ENCODE data around the gene PPP2R5E.
"Not testable (repeated sequence)": the region's sequence is repeated elsewhere in the genome, so short reads cannot be mapped to it uniquely, and the experiment has no call there.

Gene PPP2R5E

DNA sequence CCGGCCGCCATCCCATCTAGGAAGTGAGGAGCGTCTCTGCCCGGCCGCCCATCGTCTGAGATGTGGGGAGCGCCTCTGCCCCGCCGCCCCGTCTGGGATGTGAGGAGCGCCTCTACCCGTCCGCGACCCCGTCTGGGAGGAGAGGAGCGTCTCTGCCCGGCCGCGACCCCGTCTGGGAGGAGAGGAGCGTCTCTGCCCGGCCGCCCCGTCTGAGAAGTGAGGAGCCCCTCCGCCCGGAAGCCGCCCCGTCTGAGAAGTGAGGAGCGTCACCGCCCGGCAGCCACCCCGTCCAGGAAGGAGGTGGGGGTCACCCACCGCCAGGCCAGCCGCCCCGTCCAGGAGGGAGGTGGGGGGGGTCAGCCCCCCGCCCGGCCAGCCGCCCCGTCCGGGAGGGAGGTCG is 20.7 kb downstream of the PPP2R5E start:
- DNase-seq (ENCODE audit: low spot score), result not testable (repeated sequence)

DNA sequence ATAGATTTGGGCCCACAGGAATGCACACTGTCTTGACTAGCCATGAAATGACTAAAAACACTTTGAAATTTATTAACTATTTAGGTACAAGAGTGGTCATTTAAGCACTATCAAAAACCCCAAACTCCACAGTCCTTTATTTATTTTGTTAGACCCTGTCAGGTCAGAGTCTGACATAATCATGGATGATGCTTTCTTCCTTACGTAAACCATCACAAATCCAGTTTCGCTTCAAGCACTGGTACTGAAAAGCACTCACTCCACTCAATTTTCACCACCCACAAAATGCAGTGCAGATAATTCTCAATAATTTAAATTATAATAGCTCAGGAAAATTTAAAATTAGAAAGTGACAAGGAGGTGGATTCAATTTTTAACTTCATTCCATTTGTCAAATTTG is 25.8 kb downstream of the PPP2R5E start:
- DNase-seq (ENCODE audit: low spot score), result no peak

DNA sequence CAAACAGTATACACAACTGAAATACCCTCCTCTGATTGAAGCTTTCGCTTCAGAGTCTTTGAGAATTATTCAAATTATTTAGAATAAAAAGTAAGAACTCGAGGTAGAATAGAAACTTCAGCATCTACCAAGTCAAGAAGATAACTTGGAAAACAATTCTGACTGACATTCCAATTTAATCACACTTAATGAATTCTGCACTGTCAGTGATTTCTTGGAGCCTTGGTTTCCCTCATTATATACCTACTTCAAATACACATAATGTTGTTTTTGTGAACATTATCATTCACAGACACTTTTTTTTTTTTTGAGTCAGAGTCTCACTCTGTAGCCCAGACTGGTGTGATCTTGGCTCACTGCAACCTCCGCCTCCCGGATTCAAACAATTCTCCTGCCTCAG is 27.9 kb downstream of the PPP2R5E start:
- no peak for DNase-seq (ENCODE audit: low spot score)

DNA sequence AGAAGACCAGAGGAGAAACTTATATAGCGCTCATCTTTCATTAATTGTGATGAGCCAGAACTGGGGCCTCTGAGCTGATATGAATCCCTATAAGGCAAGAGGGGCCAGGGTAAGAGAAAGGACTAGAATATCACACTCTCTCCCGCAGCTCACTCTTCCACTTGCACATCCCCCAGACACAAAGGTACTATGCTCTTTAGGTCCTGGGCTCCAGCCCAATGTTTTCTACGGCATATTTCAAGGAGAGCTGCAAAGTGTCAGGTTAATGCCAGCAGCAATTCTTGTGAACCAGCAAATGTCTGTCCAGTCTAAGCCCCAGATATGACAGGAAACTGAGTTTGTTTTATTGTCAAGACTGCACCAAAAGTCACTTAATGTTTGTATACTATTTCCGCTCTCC is 29.4 kb downstream of the PPP2R5E start:
- DNase-seq (ENCODE audit: low spot score), result peak; percentile 29

DNA sequence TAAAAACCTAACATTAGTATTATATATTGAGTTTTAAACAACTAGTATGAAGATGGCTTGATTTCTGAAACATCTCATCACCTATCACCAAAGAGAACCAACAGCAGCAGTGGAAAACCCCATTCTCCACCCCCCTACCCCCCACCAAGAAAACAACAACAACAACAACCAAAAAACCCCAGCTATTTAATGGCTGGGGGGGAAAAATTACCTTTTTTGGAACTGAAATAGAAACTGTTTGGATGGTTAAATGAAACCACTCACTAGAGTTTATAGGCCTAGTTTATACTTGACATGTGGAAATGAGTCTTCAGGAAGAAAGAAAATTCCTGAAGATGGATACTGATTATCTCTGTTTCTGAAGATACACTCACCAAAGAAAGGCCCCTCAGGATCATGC is 30.3 kb downstream of the PPP2R5E start:
- DNase-seq (ENCODE audit: low spot score), result no peak

DNA sequence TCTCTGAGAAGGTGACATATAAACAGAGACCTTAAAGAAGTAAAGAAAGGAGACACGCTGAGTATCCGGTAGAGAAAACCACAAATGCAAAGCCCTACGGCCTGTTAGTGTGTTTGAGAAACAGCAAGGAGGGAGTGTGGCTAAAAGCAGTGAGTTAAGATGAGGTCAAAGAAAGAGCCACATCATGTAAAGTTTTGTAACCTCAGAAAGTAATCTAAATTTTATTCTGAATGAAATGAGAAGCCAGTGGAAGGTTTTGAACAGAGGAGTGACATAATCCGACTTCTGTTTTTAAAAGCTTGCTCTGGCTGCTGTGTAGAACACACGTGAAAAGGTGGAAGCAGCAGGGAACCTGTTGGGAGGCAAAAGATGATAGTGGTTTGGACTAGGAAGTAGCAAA is 32.6 kb downstream of the PPP2R5E start:
- DNase-seq (ENCODE audit: low spot score), result no peak

DNA sequence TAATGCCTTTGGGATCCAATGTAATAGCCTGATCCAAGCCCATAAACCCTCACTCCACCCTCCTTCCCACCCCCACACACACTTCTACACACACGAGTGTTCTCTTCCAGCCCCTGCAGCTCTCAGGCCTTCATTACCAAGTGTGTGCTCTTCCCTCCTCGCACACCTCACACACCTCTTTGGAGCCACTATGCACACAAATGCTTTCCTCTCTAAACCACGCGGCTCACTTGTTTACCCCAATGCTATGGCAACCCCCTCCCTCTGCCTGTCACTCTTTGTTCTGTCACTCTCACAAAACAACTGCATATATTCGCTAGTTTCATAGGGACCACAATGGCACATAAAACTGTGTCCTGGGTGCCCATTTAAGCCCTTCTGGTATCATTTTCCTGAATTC is 35.1 kb downstream of the PPP2R5E start:
- no peak for DNase-seq (ENCODE audit: low spot score)

DNA sequence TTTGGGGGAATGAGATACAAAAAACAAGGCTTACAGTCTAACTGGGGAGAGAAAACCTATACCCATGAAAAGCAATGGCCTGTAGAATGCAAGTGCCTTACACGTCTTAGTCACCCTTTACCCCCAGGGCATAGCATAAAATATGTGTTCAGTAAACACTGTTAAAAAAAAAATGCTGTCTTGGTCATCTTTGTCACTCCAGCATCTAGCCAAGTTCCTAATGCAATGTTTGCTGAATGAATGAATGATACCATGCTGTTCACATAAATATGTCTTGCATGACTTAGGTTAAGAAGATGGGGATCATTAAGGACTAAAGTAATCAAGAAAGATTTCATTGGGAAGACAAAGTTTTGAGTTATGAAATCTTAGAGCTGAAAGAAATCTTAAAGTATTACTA is 38.5 kb downstream of the PPP2R5E start:
- DNase-seq (ENCODE audit: low spot score), result no peak

DNA sequence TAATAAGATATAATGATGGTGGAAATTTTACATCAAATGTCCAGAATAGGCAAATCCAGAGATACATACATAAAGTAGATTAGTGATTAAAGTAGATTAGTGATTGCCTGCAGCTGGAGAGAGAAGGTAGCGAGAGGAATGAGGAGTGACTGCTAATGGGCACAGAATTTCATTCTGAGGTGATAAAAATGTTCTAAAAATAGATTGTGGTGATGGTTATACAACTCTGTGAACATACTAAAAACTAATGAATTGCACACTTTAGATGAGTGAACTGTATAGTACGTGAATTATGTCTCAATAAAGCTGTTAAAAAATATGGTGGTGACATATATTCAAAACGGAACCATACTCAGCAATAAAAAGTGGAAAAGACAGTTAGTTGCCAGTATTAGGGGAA is 41.7 kb downstream of the PPP2R5E start:
- no peak for DNase-seq (ENCODE audit: low spot score)

DNA sequence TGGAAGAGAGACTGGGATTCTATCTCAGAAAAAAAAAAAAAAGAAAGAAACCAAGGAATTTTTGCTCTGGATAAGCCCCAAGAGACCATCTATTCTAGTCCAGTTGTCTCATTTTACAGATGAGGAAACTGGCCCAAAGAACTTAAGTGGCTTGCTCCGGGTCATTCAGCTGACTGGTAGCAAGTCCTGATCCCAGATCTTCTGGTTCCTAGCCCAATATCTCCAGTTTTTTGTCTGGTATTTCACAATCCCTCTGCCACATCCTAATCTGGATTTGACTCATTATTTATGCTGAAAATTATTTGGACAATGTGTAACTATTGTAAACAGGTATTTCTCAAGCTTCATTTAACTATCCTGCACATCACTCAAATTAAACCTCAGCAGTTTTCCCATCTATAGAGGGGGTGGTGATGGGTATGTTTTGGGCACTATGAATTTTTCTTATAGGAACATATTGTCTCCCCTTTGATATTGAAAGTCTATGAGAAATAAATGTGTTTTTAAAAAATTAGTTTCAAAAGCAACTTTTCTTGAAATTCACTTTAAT is 43.4 kb downstream of the PPP2R5E start:
- no peak for DNase-seq (ENCODE audit: low spot score)

DNA sequence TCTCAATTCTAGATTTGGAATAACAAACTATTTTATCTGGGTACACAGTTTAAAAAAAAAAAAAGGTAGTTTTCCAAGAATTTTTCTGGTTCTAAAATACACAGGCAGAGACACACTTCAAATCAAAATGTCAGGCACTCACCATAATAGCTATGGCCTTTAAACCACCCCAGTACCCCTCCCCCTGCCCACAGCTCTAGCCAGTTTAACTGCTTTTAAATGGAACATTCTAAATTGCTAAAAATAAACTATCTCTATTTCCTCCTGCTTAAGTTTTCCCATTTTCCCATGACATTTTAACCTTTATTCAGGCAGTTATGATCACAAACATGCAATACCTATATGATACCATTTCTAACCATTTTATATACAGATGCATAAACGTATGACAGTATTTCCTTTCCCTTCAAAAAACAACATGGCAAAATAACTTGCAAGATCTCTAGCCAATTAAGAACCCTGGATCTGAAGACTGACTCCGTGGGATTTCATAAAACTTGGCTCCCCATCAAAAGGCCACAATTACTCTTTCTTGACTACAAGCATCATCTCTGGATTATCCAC is 46.3 kb downstream of the PPP2R5E start:
- no peak for DNase-seq (ENCODE audit: low spot score)

DNA sequence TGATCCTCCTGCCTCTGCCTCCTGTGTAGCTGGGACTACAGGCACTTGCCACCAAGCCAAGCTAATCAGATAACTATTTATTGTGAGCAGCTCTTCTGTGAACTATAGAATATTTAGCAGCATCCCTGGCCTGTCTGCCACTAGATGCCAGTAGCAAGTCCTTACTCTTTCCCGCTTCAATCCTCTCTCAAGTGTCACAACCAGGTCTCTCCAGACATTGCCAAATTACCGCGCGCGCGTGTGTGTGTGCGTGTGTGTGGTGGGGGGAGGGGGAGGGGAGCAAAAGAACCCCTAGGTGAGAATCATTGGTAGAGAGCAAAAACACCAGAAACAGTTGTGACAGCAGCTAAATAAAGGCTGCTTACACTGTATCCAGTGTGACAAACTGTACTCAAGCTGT is 49.9 kb downstream of the PPP2R5E start:
- DNase-seq (ENCODE audit: low spot score), result peak; percentile 33

DNA sequence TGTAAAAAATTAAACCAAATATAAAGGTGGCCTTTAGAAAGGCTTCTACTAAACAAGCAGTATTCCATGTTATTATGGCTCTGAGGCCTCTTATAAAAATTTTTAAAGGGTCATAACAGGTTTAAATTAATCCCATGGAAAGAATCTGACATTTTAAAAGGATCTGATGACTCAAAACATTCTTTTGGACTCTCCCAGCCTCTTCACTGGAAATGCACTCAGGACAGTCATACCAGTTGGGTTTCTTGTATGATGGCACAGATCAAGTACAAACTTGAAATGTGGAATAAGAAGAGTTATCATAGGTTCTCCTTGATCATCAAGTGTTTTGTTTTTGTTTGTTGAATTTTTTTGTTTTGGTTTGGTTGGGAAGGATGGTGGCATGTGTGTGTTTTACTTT is 50.8 kb downstream of the PPP2R5E start:
- DNase-seq (ENCODE audit: low spot score), result no peak

DNA sequence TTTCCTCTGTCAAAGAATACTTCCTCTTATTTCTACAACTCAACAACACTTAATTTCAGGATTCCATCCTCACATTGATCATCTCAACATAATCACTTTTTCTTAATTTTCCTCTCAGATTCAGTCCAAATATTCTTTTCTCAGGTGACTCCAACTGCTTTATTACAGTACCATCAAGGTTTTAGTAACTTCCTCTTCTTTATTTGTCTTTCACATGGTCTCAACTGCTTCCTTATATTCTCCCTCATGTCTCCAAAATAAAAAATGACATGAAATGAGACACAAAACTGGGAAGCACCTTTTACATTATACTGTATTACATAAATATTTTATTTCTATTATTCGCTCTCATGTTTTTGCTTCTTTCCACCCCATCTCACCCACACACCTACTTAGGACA is 55.5 kb downstream of the PPP2R5E start:
- no peak for DNase-seq (ENCODE audit: low spot score)

DNA sequence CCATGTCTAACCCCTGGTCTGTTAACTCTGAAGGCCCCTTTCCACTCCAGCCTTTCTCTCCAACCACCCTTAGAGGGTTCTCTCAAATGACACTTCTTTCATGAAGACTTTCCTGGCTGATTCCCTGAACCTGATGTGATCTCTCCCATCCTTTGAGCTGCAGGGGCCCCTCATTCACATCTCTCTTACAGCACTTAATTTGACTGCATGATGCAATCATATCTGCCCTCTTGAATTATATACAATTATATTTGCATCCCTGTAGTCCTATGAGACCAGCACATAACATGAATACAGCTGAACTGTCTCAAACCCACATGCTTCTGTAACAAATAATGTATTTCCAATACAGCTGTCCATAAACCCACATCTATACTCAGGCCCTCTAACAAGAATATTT is 56.4 kb downstream of the PPP2R5E start:
- no peak for DNase-seq (ENCODE audit: low spot score)

DNA sequence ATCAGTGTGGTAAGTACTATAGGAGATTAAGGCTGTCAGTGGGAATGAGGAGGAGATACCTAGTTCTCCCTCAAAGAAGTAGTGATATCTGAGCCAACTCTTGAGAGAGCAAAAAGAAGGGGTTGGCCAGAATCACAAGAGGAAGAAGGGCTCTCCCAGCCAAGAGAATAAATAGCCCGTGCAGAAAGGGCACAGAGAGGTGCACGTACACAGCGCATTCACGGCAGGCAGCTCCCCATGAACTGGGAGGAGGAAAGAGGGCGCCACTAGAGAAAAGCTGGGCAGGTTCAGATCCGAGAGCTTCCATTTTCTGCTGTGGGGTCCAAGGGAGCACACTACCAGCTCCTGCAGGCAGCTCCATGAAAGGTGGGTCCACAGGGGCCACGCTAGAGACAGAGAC is 59.9 kb downstream of the PPP2R5E start:
- no peak for DNase-seq (ENCODE audit: low spot score)

DNA sequence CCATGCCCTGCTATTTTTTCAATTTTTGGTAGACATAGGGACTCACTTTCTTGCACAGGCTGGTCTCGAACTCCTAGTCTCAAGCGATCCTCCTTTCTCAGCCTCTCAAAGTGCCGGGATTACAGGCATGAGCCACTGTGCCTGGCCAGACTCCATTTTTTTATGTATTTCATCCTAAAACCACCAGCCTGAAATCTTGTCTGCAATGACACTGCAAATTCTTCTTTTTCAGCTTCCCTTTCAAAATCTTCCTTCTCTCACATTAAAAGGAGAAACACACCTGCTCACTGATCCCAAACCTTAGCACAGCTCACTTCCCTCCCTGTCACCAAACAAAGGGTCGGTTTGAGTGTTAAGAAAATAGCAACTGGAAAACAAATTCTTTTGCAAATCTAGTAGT is 62.6 kb downstream of the PPP2R5E start:
- DNase-seq (ENCODE audit: low spot score), result no peak

DNA sequence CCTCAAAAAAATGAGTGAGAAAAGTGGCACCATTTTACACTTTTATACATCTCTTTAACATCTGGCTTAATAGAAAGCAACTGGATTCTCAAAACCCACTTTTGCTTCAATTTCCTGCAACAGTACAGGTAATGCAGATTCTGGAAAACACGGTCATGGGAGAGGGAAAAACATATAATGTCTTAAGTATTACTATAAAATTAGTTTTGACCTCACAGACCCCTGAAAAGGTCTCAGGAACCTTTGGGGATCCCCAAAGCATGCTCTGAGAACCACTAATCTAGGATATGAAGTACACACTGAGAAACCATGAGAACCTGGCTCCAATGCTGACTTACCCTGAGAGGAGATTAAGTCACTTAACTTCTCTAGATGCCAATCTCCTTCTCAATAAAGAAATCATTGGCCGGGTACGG is 64.7 kb downstream of the PPP2R5E start:
- DNase-seq (ENCODE audit: low spot score), result no peak

DNA sequence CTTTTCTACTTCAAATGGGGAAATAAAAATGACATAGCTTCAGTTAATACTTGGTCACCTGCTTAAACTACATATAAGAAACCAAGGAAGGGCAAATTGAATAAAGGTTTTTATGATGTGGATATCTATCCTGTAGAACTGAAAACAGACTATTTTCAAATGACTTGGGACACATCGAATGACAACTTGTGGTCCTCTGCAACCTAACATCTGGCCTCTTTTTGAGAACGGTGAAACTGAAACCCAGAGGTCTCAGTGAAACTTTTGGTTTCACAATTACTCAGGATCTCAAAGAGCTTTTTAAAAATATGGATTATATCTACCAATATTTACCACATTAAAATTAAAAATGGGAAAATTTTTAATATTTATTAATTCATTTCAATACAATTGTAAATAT is 65.2 kb downstream of the PPP2R5E start:
- DNase-seq (ENCODE audit: low spot score), result no peak

DNA sequence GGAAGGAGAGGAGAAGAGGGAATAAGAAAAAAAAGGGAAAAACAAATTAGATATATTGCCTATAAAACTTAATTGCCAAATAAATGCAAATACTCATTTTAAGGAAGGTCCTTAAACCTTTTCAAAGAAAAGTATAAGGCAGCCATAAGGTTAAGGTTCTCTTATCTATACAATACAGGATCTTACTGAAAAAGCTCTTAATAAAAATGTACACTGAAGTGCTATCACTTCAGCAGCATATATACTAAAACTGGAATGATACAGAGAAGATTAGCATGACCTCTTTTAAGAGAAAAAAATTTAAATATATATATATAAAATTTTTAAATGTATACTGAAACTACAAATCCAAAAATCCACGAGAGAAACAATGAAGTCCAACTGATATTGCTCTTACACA is 65.6 kb downstream of the PPP2R5E start:
- DNase-seq (ENCODE audit: low spot score), result no peak

DNA sequence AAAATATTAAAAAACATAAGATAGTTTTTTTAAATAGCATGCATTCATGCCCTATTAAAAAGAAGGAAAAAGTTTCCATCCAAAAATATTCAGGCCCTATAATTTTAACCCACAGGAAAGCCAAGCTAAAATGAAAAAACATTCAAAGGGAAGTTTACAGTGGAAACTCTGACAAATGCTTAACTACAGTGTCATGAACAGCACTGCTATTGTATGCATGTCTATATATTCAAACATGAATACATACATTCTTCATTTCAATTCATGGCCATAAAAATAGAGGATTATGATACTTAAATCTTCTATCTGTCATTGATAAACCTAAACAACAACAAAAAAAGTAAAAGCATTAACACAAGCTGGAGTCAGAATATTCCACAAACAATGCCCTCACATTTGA is 67.4 kb downstream of the PPP2R5E start:
- no peak for DNase-seq (ENCODE audit: low spot score)

DNA sequence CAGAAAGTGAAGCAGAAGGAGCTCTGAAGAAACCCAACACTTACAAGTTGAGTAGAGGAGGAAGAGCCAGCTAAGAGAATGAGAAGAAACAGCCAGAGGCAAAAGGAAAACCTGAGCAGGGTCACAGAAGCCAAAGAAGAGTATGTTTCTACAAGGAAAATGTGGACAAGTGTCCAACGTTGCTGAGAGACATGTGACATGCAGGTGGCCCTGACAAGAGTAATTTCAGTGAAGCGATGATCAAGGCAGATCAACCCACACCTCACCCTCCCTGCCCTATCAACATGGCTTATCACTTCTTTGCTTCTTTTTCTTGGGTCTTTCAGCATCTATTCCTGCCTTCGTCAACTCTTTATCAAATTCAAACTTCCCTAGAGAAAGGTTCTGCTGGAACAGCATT is 68.3 kb downstream of the PPP2R5E start:
- no peak for DNase-seq (ENCODE audit: low spot score)

DNA sequence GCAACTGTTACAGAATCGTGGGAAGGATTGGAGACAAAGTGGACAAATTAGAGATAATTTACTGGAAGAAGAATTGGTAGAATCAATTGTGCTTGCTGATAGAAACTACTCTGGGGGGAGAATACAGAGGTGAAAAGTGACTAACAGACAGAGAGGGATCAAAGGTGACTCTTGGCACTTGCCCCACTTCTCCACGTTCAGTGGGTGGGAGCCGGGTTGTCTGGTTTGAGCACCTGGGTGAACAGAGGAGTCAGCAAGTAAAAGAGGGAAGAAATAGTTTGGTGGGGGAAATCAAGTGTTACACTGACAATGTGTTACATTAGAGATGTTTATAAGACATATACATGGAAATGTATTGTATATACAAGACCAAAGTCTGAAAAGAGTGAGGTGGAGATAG is 69.1 kb downstream of the PPP2R5E start:
- no peak for DNase-seq (ENCODE audit: low spot score)

DNA sequence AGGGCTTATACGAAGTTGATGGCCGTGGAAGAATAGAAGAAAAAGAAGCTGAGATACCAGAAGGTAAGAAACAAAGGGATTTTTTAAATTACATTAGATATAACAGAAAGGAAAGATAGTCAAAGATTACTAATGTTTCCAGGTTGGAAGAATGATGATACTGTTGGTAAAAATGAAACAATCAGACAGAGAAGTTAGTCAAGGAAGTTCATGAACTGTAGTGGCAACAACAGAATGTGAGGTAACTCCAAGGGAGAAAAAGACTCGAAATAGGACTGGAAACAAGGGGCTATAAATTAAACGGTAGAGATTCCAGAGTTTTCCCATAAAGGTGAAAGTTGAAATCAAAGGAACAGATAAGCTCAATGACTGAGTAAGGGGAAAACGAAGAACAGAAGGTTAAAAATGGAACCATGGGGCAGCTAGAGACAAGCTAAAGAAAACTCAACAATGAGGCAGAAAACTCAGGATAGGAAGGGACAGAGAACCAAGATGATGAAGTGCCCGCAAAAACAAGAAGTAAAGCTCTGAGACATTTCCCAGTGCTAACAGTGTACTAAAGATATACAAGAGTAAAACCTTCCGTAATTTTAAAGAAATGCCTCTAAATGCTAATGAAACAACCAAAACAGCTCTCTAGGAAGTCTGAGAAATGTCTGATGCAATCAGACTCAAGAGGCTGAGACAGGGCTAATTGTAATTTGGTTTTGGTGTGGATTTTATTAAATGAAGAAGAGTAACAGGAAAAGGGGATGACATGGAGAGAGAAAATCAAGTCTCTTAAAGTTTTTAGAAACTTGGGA is 70.0 kb downstream of the PPP2R5E start:
- DNase-seq (ENCODE audit: low spot score), result no peak

Data from cerebellar cortex (tissue), 1 donor.